Fibroblast of lung (primary cell): ENCODE results near the gene FLOT1.

Experiments
- EZH2 ChIP-seq: IDR thresholded peaks from 2 replicates; pipeline ENCODE4 v1.5.1; 2012; ENCODE audit warnings: low read length, control low read depth, mild to moderate bottlenecking; ENCODE audit errors: missing control alignments
- TF ChIP-seq, protein P1 (sequence below), 2 donors: IDR thresholded peaks in 1 of 2; conservative IDR thresholded peaks in 1 of 2; 1 replicate in 1 of 2; 2 replicates in 1 of 2; pipeline ENCODE4 v1.5.1; 2011 to 2012; ENCODE audit warnings: low read length in 2 of 2, control low read depth in 1 of 2, inconsistent platforms in 1 of 2, low read depth in 1 of 2, mild to moderate bottlenecking in 1 of 2

DNA sequence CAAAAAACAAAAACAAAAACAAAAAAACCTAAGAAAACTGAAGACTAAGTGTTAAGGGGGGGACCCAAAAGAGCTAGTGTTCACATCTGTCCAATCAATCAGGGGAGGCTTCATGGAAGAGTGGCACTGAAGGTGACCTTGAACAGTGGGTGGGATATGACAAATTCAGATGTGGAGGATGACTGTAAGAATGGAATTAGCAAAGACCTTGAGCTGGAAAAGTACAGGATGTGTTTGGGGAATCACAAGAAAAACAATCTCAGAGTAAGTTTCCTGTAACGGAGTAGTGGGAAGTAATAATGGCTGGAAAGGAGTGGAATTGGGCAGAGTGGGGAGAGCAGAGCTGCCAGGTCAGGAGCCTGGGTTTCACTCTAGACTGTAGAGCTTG is 4.8 kb upstream of the FLOT1 start:
- TF ChIP-seq, protein P1, sequence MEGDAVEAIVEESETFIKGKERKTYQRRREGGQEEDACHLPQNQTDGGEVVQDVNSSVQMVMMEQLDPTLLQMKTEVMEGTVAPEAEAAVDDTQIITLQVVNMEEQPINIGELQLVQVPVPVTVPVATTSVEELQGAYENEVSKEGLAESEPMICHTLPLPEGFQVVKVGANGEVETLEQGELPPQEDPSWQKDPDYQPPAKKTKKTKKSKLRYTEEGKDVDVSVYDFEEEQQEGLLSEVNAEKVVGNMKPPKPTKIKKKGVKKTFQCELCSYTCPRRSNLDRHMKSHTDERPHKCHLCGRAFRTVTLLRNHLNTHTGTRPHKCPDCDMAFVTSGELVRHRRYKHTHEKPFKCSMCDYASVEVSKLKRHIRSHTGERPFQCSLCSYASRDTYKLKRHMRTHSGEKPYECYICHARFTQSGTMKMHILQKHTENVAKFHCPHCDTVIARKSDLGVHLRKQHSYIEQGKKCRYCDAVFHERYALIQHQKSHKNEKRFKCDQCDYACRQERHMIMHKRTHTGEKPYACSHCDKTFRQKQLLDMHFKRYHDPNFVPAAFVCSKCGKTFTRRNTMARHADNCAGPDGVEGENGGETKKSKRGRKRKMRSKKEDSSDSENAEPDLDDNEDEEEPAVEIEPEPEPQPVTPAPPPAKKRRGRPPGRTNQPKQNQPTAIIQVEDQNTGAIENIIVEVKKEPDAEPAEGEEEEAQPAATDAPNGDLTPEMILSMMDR (conservative IDR thresholded peaks at IDR 0.05 in 1 of 2, IDR thresholded peaks at IDR 0.05 in 1 of 2; ENCODE audit: low read depth in 1 of 2, low read length in 2 of 2): no peak
- no peak for TF ChIP-seq EZH2
